HCT116 (cell line): ENCODE results near the gene ANKRD40CL. TPM values are rescaled to one million over a fixed set of nuclear protein-coding genes. Genes with fewer than 3 reads are reported as not detected.

Experiments
- ATAC-seq: fragments of 200-7000 bp; cut with Tn5 transposase; 2 replicates; pipeline ENCODE4 v1.9.1; 2020; ENCODE audit warnings: mild to moderate bottlenecking, moderate library complexity
- BruUV-seq: library from RNA; stranded (reverse); fragments of 400-500 nt; replicated peaks from 2 replicates; lab custom pipeline; 2021; lab: Mats Ljungman, UMichigan
- CTCF ChIA-PET: fragments of 300-600 bp; sonication (Branson Sonifier 250); formaldehyde crosslinking; loops from one replicate; lab custom pipeline; 2021; ENCODE audit warnings: antibody characterized with exemption; lab: Charles Lee
- POLR2A ChIA-PET: fragments of 300-600, 350-600 bp; sonication (Branson Sonifier 250); formaldehyde crosslinking; loops from one replicate; lab custom pipeline; 2021; ENCODE audit warnings: antibody characterized with exemption; lab: Charles Lee
- RAD21 ChIA-PET, 2 experiments: fragments of 300-600 bp; sonication (Branson Sonifier 250); formaldehyde crosslinking; loops; one replicate each; lab custom pipeline; 2023; ENCODE audit warnings: low total read pairs in 2 of 2; ENCODE audit not compliant: uncharacterized antibody in 2 of 2, unreplicated experiment in 2 of 2, low non-redundant PET in 1 of 2; lab: Charles Lee
- DNase-seq: peaks from one replicate; pipeline ENCODE4 v3.0.0-alpha.2; 2010; ENCODE audit warnings: low read depth, low spot score
- H2AFZ ChIP-seq: fragments of 200-600 bp; shearing (Covaris generic), sonication (generic); 2 replicates; pipeline ENCODE4 v1.6.1; 2017; ENCODE audit warnings: low read depth, mixed run types, mixed read lengths, antibody characterized with exemption, low read length; ENCODE audit not compliant: poor library complexity, severe bottlenecking
- H3K27ac ChIP-seq: 2 replicates; pipeline ENCODE4 v1.5.1; 2012; ENCODE audit warnings: low read depth, low read length
- H3K27me3 ChIP-seq: fragments of 200-600 bp; sonication (generic); 2 replicates; pipeline ENCODE4 v1.6.1; 2016; ENCODE audit warnings: mixed run types, low read length, mixed read lengths; ENCODE audit not compliant: insufficient read depth
- H3K36me3 ChIP-seq, 2 experiments: fragments of 200-500 bp in 1 of 2; fragments of 200-600 bp in 1 of 2; sonication (Bioruptor generic) in 1 of 2; sonication (generic) in 1 of 2; 2 replicates each; pipeline versions ENCODE4 v1.5.1 to v1.6.1; 2014 to 2016; ENCODE audit warnings: low read length in 2 of 2, inconsistent platforms in 1 of 2, mixed read lengths in 1 of 2, mixed run types in 1 of 2; ENCODE audit not compliant: insufficient read depth in 2 of 2, control insufficient read depth in 1 of 2
- H3K4me1 ChIP-seq, 2 experiments: fragments of 200-600 bp in 1 of 2; sonication (generic) in 1 of 2; 2 replicates each; pipeline versions ENCODE4 v1.5.1 to v1.6.1; 2012 to 2017; ENCODE audit warnings: low read length in 2 of 2, inconsistent platforms in 1 of 2, mild to moderate bottlenecking in 1 of 2, mixed read lengths in 1 of 2, mixed run types in 1 of 2, moderate library complexity in 1 of 2; ENCODE audit not compliant: insufficient read depth in 2 of 2, control insufficient read depth in 1 of 2
- H3K4me2 ChIP-seq: fragments of 200-600 bp; sonication (generic); 2 replicates; pipeline ENCODE4 v1.6.1; 2017; ENCODE audit warnings: mixed run types, low read length, mixed read lengths
- H3K4me3 ChIP-seq, 2 experiments: fragments of 200-600 bp in 1 of 2; sonication (generic) in 1 of 2; replicated peaks in 1 of 2; 2 replicates each; pipeline ENCODE4 v1.5.1; 2011 to 2016; ENCODE audit warnings: low read length in 2 of 2, control low read depth in 1 of 2, low read depth in 1 of 2, mild to moderate bottlenecking in 1 of 2, mixed read lengths in 1 of 2, mixed run types in 1 of 2
- H3K79me2 ChIP-seq: fragments of 200-600 bp; sonication (generic); 2 replicates; pipeline ENCODE4 v1.6.1; 2017; ENCODE audit warnings: mild to moderate bottlenecking, mixed run types, low read length, moderate library complexity, mixed read lengths; ENCODE audit not compliant: insufficient read depth
- H3K9ac ChIP-seq: fragments of 200-600 bp; sonication (generic); 2 replicates; pipeline ENCODE4 v1.6.1; 2016; ENCODE audit warnings: low read length, mixed read lengths
- H3K9me2 ChIP-seq: fragments of 200-600 bp; sonication (generic), shearing (Covaris generic); 2 replicates; pipeline ENCODE4 v1.6.1; 2017; ENCODE audit warnings: mixed run types, mild to moderate bottlenecking, moderate library complexity; ENCODE audit not compliant: insufficient read depth
- H3K9me3 ChIP-seq, 2 experiments: fragments of 200-500 bp in 1 of 2; fragments of 200-600 bp in 1 of 2; sonication (Bioruptor generic) in 1 of 2; sonication (generic) in 1 of 2; 2 replicates each; pipeline ENCODE4 v1.6.1; 2014 to 2017; ENCODE audit warnings: low read length in 2 of 2, mixed read lengths in 2 of 2, inconsistent platforms in 1 of 2, low read depth in 1 of 2, mild to moderate bottlenecking in 1 of 2, mixed run types in 1 of 2, moderate library complexity in 1 of 2; ENCODE audit not compliant: control insufficient read depth in 1 of 2, insufficient read depth in 1 of 2
- H4K20me1 ChIP-seq: fragments of 200-600 bp; sonication (generic), shearing (Covaris generic); 2 replicates; pipeline ENCODE4 v1.6.1; 2017; ENCODE audit warnings: mixed run types, mild to moderate bottlenecking, moderate library complexity; ENCODE audit not compliant: insufficient read depth
- CBX3 ChIP-seq: IDR thresholded peaks from 2 replicates; pipeline ENCODE4 v1.6.1; 2012; ENCODE audit warnings: low read depth
- CEBPB ChIP-seq: IDR thresholded peaks from 2 replicates; pipeline ENCODE4 v1.6.1; 2012; ENCODE audit warnings: low read depth
- ELF1 ChIP-seq: IDR thresholded peaks from 2 replicates; pipeline ENCODE4 v1.6.1; 2012; ENCODE audit warnings: low read depth, borderline replicate concordance
- EZH2phosphoT487 ChIP-seq: fragments of 200-600 bp; IDR thresholded peaks from 2 replicates; pipeline ENCODE4 v1.6.1; 2018; ENCODE audit warnings: antibody characterized with exemption, borderline replicate concordance
- POLR2A ChIP-seq: IDR thresholded peaks from 2 replicates; pipeline ENCODE4 v1.7.0; 2011; ENCODE audit warnings: borderline replicate concordance; ENCODE audit not compliant: insufficient read depth, insufficient read length; ENCODE audit errors: extremely low read depth
- POLR2AphosphoS5 ChIP-seq: IDR thresholded peaks from 2 replicates; pipeline ENCODE4 v1.6.1; 2011; ENCODE audit warnings: mild to moderate bottlenecking, low read depth, low read length, moderate library complexity
- SIN3A ChIP-seq: IDR thresholded peaks from 2 replicates; pipeline ENCODE4 v1.6.1; 2012; ENCODE audit warnings: low read depth
- SP1 ChIP-seq: IDR thresholded peaks from 2 replicates; pipeline ENCODE4 v1.6.1; 2012; ENCODE audit warnings: low read depth
- SRF ChIP-seq: IDR thresholded peaks from 2 replicates; pipeline ENCODE4 v1.6.1; 2012; ENCODE audit warnings: low read depth
- YY1 ChIP-seq: IDR thresholded peaks from 2 replicates; pipeline ENCODE4 v1.6.1; 2011; ENCODE audit warnings: low read length, low read depth, moderate library complexity, mild to moderate bottlenecking; ENCODE audit not compliant: insufficient replicate concordance; ENCODE audit errors: extremely low read depth
- ZNF274 ChIP-seq: fragments of 200-500 bp; sonication (Bioruptor generic); IDR thresholded peaks from 2 replicates; pipeline ENCODE4 v1.6.1; 2014; ENCODE audit warnings: mild to moderate bottlenecking, low read depth, low read length, inconsistent platforms
- intact Hi-C: fragments of 100-400 bp; cut with micrococcal nuclease; formaldehyde crosslinking; loops from 2 replicates; pipeline ENCODE4 v1.10.0; 2022
- total RNA-seq: library from RNA; stranded (reverse); gene quantifications from one replicate; pipeline ENCODE4 v1.2.1, GENCODE V29; 2021; ENCODE audit not compliant: unreplicated experiment
- TF ChIP-seq, protein P1 (sequence below): IDR thresholded peaks from 2 replicates; pipeline ENCODE4 v1.6.1; 2012
- TF ChIP-seq, protein P2 (sequence below), 3 experiments: fragments of 200-600 bp in 1 of 3; sonication (generic) in 1 of 3; IDR thresholded peaks in 2 of 3; conservative IDR thresholded peaks in 1 of 3; 2 replicates each; pipeline ENCODE4 v1.5.1; 2012 to 2017; ENCODE audit warnings: low read depth in 2 of 3, low read length in 2 of 3, antibody characterized with exemption in 1 of 3, borderline replicate concordance in 1 of 3, control low read depth in 1 of 3, mild to moderate bottlenecking in 1 of 3, mixed read lengths in 1 of 3, mixed run types in 1 of 3, moderate library complexity in 1 of 3; ENCODE audit not compliant: insufficient read depth in 1 of 3
- TF ChIP-seq, protein P3 (sequence below): IDR thresholded peaks from 2 replicates; pipeline ENCODE4 v1.6.1; 2011; ENCODE audit warnings: mild to moderate bottlenecking, low read length, moderate library complexity; ENCODE audit not compliant: insufficient replicate concordance; ENCODE audit errors: extremely low read depth

Gene ANKRD40CL
- total RNA-seq, 1 experiment from 2014 or later, result 0.57 TPM

DNA sequence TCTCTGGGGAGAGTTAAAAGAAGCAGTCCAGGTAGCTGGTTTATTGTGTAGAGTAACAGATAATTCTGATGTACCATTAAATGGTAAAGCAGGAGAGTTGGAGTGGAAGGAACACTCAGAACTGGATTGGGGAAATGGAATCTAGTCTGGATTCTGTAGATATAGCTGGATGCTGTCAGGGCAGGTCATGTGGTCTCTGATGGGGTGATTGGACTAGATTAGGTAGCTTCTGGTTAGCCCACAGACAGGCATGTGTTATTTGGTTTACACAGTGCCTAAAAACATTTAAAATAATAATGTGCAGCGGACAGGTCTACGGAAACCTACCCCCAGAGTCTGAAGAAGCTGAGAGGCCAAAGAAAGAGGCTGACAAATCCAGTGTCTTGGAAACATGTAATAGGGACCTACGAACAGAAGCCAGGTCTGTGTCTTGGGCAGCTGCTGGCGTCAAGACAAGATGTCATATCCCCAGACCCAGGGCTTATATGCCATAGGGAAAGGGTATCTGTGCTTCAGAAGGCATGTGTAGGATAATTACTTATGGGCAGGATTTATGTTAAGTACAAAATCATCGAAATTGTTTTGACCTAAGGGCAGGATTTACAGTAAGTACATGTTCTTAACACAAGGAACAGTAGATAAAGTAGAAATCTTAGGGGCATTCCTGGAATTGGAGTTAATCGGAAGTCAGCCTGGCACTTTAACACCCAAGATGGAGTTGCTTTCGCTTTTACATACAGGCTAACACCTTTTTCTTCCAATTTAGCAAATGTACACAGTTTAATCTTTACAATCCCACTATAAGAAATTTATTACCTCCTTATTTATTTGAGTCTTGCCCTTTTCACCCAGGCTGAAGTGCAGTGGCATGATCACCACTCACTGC is 35.5 kb downstream of the ANKRD40CL start:
- RAD21 ChIA-PET, result interaction anchor here in 1 of 2 experiments (0.7 kb wide), 1 partner anchor 182 kb away, joined by 4 read pairs; no protein-coding TSS in a partner anchor
- H3K4me1 ChIP-seq, result peaks cover 25 to 36% of the 10 kb centered on the region in 2 experiments
- TSS peak; percentile 0 for BruUV-seq
- no peaks in the 10 kb centered on the region for H3K9me2 ChIP-seq
- H3K79me2 ChIP-seq, result peaks cover 100% of the 10 kb centered on the region
- H2AFZ ChIP-seq, result no peak overlapping the region
- no peak overlapping the region for H3K27ac ChIP-seq
- H4K20me1 ChIP-seq, result peaks cover 75% of the 10 kb centered on the region
- no peaks in the 10 kb centered on the region for H3K9me3 ChIP-seq
- H3K36me3 ChIP-seq, result 0 out of 4 replicates have a peak, but pooled peaks cover 1 to 3% of the 10 kb centered on the region in 2 experiments
- POLR2A ChIA-PET, result no interaction called here
- no peak overlapping the region for H3K4me3 ChIP-seq
- TF ChIP-seq, protein P1, sequence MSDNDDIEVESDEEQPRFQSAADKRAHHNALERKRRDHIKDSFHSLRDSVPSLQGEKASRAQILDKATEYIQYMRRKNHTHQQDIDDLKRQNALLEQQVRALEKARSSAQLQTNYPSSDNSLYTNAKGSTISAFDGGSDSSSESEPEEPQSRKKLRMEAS, result no peak
- TF ChIP-seq, protein P2, sequence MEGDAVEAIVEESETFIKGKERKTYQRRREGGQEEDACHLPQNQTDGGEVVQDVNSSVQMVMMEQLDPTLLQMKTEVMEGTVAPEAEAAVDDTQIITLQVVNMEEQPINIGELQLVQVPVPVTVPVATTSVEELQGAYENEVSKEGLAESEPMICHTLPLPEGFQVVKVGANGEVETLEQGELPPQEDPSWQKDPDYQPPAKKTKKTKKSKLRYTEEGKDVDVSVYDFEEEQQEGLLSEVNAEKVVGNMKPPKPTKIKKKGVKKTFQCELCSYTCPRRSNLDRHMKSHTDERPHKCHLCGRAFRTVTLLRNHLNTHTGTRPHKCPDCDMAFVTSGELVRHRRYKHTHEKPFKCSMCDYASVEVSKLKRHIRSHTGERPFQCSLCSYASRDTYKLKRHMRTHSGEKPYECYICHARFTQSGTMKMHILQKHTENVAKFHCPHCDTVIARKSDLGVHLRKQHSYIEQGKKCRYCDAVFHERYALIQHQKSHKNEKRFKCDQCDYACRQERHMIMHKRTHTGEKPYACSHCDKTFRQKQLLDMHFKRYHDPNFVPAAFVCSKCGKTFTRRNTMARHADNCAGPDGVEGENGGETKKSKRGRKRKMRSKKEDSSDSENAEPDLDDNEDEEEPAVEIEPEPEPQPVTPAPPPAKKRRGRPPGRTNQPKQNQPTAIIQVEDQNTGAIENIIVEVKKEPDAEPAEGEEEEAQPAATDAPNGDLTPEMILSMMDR (IDR thresholded peaks at IDR 0.05 in 2 of 3, conservative IDR thresholded peaks at IDR 0.05 in 1 of 3; ENCODE audit: borderline replicate concordance in 1 of 3, insufficient read depth in 1 of 3, low read depth in 2 of 3, low read length in 2 of 3), result no peak
- TF ChIP-seq YY1 (no peak), POLR2AphosphoS5 (no peak), SIN3A (no peak), SRF (no peak), CBX3 (no peak), ELF1 (no peak), ZNF274 (no peak), SP1 (no peak), POLR2A (no peak), CEBPB (no peak), EZH2phosphoT487 (no peak)
- TF ChIP-seq, protein P3, sequence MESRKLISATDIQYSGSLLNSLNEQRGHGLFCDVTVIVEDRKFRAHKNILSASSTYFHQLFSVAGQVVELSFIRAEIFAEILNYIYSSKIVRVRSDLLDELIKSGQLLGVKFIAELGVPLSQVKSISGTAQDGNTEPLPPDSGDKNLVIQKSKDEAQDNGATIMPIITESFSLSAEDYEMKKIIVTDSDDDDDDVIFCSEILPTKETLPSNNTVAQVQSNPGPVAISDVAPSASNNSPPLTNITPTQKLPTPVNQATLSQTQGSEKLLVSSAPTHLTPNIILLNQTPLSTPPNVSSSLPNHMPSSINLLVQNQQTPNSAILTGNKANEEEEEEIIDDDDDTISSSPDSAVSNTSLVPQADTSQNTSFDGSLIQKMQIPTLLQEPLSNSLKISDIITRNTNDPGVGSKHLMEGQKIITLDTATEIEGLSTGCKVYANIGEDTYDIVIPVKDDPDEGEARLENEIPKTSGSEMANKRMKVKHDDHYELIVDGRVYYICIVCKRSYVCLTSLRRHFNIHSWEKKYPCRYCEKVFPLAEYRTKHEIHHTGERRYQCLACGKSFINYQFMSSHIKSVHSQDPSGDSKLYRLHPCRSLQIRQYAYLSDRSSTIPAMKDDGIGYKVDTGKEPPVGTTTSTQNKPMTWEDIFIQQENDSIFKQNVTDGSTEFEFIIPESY, result no peak
- TF ChIP-seq, all 23 proteins: peak for 0
- DNase-seq (no peak), ATAC-seq (no peak)
- CTCF ChIA-PET, result no interaction called here
- Histone ChIP-seq H3K27me3 (no peaks in the 10 kb centered on the region), H3K4me2 (no peak overlapping the region), H3K9ac (no peak overlapping the region)
- intact Hi-C loops, result no loop called here
